Adrenal gland (tissue), 5 donors: Measurements from ENCODE around the gene MCOLN2.

ENCODE experiments used
- CTCF ChIP-seq, 6 experiments: fragments of 450-650 bp in 4 of 6; fragments of 200-600 bp in 2 of 6; sonication (generic) in 1 of 6; IDR thresholded peaks; 1 replicate in 5 of 6; 2 replicates in 1 of 6; pipeline versions ENCODE4 v1.5.1 to v1.8.0; 2016 to 2021; ENCODE audit warnings: antibody characterized with exemption in 6 of 6, mild to moderate bottlenecking in 2 of 6, moderate library complexity in 1 of 6
- POLR2A ChIP-seq, 2 donors: fragments of 450-650 bp; IDR thresholded peaks; one replicate each; pipeline ENCODE4 v1.6.1; 2017; ENCODE audit warnings: antibody characterized with exemption in 2 of 2, mild to moderate bottlenecking in 2 of 2, moderate library complexity in 1 of 2
- donor health status: DM: no; HTN: no; CAD: no.

GRCh38 chr1:84968865-84969264 lies 28.0 kb downstream of the MCOLN2 start:
- TF ChIP-seq POLR2A (IDR thresholded peaks at IDR 0.05) (no peak), CTCF (IDR thresholded peaks at IDR 0.05) (no peak)
